NOMO-1 treated with dmso at 0.1 percent for 144 hours (cell line): ENCODE measurements around the gene CACNA1D.

Experiments
- DNase-seq: peaks from one replicate; lab custom pipeline; 2025; ENCODE audit not compliant: unreplicated experiment; lab: John Stamatoyannopoulos, UW

Gene CACNA1D

DNA sequence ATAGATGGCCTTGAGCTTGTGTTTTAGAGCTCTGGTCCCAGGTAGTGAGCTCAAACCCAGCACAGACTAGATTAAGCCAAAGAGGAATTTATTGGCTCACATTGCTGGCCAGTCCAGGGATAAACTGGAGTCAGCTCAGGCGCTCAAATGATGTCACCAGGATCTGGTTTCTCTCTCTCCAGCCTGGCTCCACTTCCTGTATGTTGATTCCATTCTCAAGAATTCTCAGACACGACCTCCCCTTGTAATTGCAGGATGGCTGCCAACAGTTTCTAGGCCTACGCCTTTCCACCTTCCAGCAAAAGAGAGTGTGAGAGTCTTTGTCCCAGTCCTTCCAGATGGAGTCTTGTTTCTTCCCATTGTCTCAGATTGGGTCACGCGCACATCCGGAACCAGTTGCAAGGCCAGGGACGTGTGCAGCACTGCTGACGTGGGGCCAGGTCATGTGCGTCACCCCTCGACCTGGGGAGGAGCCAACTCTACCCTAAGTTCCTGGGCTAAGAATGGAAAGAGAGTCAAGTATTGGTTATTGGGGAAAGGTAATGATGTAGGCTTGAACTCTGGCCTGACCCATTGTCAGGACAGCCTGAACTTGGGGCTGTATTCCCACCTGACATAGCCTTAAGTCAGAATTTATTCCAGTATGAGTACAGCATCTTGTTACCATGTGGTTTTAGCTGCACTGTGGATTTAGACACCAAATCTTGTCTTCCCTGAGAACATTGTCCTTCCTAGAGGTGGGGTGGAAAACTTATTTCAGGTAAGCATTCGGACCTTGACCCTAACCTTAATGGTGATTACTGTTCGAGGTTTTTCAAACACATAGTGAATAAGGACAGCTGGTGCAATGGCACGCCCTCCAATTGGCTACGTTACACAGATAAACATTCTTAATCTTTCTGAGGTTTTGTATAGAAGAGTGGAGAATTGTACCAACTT, 31.6 kb downstream of the CACNA1D start:
- no peak for DNase-seq

DNA sequence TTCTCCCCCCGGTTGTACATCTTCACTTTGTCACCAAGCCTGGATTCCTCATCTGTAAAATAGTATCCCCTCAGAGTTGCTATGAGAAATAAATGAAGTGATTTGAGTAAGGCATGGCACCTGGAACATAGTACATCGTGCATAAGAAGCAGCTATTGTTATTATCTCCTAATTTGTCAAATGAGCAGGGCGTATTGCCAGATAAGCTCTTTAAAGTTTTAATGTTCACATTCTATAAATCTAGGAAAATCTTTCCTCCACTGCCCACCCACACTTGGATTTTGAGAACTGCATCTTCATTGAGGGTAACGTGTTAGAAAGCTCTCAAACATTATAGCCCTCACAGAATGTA, 32.3 kb downstream of the CACNA1D start:
- DNase-seq: no peak

DNA sequence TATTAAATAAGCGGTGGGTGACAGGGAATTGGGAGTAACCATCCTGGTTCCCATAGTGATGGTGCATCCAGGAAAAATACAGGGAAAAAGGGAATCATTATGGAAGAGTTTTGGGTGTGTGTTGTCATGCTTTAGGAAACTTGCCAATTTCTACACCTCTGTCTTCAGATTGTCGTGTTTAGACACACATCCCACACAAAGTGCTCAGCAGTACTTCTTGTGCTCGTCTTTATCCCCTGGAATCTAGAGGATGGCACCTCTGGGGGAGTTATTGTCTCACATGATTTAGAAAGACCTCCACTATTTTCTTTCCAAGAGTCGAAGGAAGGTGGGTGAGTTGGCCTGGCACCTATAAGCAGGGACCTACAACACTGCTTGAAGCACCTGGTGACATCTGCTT, 35.8 kb downstream of the CACNA1D start:
- DNase-seq: no peak

DNA sequence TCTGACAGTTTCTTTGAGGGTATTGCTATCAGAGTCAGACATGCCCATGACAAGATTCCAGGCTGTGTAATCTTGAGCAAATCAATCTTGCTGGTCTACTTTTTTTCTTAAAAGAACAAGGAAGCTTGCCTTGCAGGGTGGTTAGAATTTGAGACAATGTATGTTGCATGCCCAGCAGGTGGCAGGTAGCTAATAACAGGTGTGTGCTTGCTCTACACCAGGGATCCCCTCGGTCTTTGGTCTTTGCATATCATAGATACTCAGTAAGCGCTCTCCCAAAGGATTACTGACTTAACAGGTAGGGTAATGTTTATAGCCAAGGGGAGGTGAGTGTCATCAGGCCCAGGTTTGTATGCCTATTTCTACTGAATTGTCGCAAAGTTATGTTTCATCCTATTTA, 37.3 kb downstream of the CACNA1D start:
- DNase-seq: no peak

DNA sequence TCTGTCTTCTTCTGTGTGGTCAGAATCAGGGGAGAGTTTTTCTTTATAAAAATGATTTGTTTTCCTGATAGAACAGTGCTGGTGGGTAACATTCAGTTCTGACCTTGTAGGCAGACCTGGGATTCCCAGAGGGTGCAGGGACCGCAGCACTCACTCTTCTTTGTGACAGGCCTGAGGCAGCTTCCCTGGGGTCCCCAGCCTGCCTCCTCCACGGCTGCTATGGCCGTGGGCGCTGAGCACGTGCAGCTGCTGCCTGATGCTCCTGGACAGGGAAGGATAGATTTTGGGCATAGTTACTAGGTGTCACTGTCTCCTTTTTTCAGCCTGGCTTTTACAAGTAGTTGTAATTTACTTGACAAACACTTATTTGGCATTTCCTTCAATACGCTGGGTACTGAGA, 39.1 kb downstream of the CACNA1D start:
- DNase-seq: no peak

DNA sequence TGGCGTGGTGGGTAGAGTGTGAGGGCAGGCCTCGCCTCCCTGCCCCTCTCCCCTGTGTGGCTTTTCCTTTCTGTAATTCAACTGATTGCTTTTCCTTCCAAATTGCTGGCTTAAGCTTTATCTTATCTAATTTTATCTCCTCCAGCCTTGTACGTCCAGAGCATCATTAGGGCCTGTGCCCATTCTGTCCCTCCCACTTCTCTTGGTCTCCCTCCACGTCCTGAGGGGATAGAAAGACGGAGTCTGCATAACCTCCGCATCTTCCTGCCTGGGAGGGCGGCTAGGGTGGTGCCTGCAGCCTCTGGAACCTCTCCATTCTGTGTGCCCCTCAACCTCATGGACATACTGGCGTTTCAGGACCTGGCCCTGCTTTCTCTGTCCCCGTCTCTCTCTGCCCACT, 39.8 kb downstream of the CACNA1D start:
- no peak for DNase-seq

DNA sequence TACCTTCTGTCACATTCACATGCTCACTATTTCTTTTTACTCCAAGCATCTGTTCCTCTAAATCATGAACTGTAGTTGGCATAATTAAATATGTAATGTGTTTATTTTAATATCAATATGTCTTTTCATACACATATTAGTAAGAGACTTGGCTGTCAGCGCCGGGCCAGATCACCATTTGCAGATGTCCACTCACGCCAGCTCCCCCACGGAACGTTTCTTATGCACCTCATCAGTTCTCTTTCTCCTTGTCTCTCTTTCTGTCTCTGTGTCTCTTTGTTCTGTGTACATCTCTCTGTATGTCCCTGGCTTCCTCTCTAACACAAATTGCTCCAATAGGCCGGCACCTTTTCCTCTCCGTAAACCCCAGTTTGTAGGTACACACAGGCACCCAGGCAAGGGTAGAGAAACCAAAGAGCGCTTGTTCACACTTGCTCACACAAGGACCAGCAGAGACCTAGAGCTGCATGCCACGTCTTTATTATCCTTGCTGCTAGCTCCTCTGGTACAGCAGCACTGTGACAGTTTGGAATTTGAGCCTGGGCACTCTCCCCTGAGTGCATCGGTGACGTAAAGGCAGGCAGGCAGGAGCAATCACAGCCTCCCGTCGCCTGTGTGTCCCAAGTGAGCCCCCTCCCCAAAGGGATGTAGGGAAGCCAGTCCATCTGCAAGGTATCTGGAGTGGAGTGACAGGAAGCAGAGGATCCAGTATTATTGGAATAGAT, 40.4 kb downstream of the CACNA1D start:
- DNase-seq: no peak

DNA sequence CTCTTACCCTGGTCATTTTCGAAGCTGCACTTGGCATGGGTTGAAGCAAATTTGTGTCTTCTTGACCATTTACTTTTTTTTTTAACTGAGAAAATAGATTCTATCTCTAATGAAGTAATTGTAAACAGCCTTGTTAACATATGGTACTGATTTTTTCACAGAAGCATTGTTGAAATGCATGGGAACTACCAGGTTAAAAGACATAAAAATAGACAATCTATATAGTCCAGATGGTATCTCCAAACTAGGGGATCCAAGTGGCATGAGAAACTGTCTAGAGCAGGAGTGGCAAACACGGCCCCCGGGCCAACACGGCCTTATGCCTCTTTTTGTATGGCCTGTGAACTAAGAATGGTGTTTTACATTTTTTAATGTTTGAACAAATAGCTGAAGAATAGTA, 41.9 kb downstream of the CACNA1D start:
- DNase-seq: no peak

DNA sequence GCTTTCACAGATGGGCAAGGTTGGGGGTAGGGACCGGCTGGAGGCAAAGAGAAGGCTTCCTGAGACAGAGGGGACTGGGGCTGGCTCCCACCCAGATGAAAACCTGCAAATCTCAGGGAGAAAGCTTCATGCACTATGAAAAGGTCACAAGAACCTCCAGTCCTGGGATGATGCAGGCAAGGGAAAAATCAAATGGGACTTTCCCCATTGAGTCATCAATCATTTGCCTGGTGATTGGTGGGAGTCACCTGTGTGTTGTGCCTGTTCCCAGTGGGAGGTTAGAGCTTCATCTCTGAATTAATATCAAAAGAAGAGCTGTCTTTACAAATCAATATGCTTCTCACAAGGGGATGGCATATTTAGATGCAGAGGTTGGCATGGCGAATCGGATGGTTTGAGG, 49.9 kb downstream of the CACNA1D start:
- no peak for DNase-seq

DNA sequence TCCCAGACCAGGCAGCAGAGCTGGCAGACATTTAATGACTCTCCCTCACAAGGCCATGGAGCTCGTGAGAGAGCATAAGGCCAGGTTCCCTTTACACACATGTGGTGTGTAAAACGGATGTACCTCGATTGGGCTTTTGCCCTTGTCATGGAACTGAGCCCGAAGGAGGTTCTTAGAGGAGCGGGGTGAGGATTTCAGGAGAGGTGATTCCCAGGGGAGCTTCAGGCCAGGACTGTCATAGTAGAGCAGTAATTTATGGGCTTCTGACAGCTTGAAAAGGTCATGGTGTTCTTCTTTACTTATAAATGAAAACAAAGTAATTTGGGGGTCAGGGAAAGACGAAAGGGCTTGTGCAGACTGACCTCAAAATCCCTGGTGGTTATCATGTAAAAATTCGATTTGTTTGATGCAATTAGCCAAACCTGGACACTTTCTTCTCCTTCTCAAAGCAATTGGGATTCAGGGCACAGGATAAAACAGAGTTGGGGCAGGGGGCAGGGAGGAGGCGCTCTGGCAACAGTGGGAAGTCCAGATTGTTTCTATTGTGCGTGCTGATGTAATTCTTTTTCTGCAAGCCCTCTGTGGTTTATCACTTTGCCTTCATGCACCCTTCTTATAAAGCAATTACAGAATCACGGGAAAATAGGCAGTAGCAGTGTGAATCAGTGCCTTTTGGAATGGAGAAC, 51.0 kb downstream of the CACNA1D start:
- DNase-seq: no peak

DNA sequence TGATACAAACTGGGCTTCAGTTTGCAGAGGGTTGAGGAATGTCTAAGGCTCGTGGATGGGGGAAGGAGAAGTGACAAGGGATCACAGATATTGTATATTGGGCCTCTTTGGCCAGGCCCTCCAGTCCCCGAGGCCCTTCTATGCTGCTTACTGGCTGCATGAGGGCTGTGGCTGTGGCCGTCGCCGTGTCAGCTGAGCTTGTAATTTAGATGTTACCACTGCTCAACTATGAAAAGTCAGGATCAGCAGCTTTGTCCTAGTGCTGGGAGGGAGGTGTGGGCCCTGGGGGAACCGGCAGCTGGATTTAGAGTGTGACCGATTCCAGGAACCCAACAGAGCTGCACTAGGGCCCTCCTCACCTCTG, 51.6 kb downstream of the CACNA1D start:
- no peak for DNase-seq

DNA sequence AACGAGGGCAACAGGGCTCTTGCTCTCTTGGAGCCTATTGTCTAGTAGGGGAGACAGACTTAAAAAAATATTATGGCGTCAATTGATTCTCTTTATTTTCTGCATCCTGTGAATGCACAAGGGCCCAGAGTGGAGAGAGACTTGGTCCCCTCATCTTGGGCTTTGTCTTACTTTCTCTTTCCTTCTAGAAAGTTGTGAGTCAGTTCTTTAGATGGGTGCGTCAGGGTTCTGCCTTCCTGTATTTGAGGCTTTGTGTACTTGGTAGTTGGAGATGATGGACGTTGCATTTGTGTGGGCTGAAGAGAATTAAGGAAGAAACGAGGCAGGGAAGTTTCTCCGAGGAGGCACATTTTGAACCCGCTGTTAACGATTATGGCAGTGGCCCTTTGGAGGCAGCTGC, 52.9 kb downstream of the CACNA1D start:
- no peak for DNase-seq

DNA sequence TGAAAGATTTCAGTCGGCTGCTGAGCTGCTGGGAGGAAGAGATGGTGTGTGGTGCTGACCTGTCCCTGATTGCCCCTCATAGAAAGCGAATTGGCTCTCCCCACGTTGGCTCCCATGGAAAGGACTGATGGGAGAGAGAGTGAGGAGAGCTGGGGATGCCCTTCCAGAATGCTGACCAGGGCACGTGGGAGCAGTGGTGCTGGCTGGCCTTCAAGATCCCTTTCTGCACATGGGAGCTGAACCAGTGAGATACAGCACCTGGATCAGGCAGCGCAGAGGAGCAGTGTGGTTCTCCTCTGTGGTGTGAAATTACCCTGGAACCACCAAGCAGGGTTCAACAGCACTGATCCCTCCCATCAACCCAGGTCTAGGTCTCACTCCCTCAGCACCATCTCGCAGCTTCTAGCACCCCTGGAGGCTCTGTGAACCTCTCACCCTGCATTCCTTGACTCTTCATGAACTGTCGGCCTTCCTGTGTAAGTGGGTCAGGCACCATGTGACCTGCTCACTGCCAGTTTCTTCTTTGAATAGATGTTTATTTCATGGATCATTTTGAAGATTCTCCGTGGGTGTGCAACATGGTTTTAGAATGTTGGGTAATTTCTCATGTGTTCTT, 55.7 kb downstream of the CACNA1D start:
- no peak for DNase-seq

DNA sequence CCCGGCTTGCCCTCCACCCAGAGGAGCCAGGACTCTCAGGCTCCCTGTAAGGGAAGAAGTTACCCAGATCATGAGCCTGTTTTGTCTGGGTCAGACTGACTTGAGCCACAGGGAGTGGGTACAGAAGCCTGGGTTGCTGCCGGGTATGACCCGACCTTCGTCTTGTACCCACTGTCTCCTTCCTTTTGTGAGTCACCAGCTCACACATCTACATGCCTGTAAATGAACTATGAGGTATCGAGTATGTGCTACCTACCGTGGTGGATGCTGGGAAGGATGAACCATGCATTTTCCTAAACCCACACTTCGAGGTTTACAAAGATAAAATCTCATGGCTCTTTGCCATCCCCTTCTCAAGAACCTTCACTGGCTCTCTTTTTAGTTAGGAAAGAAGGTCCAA, 56.9 kb downstream of the CACNA1D start:
- DNase-seq: no peak

DNA sequence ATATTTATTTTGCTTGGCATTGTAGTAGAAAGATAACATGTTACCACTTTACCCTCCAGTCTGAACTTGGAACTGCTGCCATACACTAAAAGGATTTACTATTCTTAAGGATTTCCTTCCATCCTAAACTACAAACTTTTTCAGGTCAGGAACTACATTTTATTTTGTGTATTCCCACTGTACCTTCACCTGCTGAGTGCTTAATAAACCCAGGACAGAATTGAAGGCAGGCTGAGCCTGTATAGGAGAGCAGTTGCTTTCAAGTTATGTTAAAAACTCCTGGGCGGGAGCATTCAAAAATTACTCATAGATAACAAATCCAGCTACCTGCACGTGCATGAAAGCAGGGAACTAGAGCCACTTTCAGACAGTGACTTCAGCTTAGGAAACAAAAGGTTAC, 58.3 kb downstream of the CACNA1D start:
- no peak for DNase-seq

DNA sequence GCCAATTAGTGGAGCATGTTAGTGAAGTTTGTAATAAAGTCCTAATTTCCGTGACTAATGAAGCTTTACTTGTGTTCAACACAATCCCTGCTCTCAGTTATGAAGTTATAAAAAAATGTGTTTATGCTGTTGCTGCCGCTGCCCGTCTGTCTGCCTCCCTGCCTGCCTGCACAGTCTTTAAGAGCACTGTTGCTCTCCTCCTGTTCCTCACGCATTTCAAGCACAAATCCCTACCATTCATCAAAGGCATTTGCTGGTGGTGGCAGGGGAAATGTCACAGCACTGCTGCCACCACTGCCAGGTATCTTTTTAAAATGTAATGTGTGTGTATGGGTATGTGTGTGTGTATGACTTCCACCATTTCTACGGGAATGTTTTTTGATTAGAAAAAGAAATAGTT, 58.8 kb downstream of the CACNA1D start:
- no peak for DNase-seq

DNA sequence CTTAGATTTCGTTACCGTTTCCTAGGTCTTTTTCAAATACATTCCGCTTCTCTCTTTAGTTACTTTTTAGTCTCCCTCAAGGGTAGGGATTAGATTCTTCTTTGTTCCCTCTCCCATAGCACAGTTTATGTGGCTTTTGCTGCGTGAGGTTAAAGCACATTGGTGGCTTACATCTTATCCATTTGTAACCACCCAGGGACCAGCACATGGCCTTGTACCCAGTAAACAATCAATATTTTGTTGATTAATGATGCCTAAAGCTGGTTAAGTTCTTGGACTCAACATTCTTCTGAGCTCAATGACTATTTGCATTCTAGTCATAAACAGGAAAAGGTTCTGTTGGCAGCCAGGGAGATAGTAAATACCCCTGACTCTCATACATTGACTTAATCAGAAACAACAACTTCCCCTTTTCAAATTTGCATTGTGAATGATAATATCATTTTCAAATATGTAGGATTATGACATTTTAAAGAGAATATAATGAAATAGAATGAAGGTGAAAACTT, 60.2 kb downstream of the CACNA1D start:
- DNase-seq: no peak

DNA sequence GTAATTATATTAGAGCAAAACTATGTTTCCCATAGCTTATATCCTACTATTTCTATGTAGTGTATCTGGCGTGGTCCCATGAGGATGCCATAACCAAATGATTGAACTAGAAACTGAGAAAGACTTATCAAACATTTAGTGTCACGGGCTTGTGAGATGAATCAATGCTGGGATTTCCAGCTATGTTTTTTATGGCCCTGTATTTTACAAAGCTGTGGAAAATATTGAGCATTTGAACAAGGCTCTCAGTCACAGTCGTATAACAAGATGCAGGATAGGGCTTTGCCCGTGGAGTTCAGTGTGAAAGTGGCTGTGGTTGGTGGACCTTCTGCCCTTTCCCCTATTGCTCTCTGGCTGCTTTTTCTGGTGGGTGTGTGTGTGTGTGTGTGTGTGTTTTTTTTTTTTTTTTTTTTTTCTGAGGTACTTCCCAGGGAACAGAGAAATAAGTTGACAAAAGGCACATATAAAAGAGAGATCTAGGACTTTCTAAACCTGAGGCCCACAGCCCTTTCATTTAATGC, 60.7 kb downstream of the CACNA1D start:
- no peak for DNase-seq

DNA sequence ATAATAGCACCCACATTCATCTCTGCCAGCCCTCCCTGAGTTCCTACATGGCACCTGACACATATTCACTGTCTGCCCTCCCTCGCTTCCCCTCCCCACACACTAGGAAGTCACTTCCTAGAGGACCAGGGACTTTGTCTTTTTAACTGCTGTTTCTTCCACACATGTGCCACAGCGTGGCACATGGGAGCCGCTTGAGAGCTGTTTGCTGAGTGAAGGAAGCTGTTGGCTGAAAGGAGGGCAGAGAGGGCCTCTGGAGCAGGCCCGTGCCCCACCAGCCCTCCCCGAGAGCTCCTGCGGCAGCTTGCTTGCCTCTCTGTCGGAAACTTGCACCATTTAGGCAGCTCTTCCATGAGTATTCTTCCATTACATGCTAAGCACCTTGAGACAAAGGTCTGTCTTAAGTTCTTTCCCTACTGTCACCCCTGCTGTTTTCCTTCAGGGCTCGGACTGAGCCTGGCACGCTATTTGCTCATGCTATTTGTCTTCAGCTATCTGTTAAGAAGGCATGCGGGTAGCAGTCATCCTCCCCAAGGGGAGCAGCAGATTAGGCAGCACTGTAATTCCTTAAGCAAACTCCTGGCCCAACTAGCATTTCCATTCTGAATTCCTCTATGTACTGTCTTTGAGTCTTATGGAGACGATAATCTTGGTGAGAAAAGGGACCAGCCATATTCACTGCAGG, 72.2 kb downstream of the CACNA1D start:
- no peak for DNase-seq

DNA sequence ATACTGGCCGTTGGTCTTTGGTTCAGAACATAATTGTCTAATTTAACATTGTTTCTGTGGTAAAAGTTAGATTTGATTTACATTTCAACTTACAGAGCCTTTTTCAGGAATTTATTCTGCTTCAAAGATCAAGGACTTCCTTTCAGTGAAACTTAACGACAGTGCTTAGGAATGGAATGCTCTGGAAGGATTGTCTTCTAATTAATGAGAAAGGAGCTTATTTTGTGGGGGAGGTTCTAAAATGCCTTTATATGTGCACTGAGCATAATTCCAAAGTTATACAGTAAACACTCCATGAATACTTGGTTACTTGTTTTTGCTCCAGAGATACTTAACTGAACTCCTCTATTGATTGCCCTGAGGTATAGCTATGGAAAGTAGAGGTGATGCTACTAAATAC, 75.7 kb downstream of the CACNA1D start:
- DNase-seq: no peak

DNA sequence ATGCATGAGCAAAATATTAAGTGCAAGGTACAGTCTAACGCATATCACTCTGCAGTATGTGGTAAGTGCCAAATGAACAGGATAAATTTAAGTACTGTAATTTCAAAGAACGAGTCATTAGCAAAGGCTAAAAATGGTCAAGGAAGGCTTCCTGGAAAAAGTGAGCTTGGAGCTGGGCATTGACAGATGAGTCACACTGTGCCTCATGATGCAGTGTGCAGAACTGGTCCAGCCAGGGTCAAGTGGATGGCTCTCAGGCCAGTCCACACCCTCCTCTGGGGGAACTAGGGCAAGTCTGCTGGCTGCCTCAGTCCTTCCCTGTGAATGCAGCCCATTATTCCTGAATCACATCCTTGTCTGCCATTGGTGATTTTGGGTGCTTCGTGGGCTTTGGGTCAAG, 76.3 kb downstream of the CACNA1D start:
- no peak for DNase-seq
